Skeletal muscle tissue (tissue), 4 donors: Measurements from ENCODE around the gene MKKS. TPM values are rescaled to one million over a fixed set of nuclear protein-coding genes. Genes with fewer than 3 reads are reported as not detected.

Experiments
- H3K27ac ChIP-seq: one replicate; pipeline ENCODE4 v1.7.0; 2013; ENCODE audit warnings: mild to moderate bottlenecking, low read depth, low read length, inconsistent platforms
- H3K27me3 ChIP-seq, 3 donors: one replicate each; pipeline ENCODE4 v1.7.0; 2013; ENCODE audit warnings: low read length in 3 of 3; ENCODE audit not compliant: control insufficient read depth in 3 of 3, insufficient read depth in 3 of 3
- H3K36me3 ChIP-seq, 3 donors: one replicate each; pipeline ENCODE4 v1.7.0; 2013; ENCODE audit warnings: low read length in 3 of 3; ENCODE audit not compliant: control insufficient read depth in 3 of 3, insufficient read depth in 3 of 3
- H3K4me1 ChIP-seq, 3 donors: one replicate each; pipeline ENCODE4 v1.7.0; 2013; ENCODE audit warnings: low read length in 3 of 3, mild to moderate bottlenecking in 3 of 3; ENCODE audit not compliant: control insufficient read depth in 3 of 3, insufficient read depth in 3 of 3
- H3K4me3 ChIP-seq, 3 donors: one replicate each; pipeline ENCODE4 v1.7.0; 2013; ENCODE audit warnings: low read length in 3 of 3
- H3K9ac ChIP-seq, 3 donors: one replicate each; pipeline ENCODE4 v1.7.0; 2013; ENCODE audit warnings: low read length in 3 of 3, mild to moderate bottlenecking in 3 of 3, moderate library complexity in 2 of 3, low read depth in 1 of 3
- H3K9me3 ChIP-seq, 3 donors: one replicate each; pipeline ENCODE4 v1.7.0; 2013; ENCODE audit warnings: low read length in 3 of 3; ENCODE audit not compliant: control insufficient read depth in 3 of 3
- total RNA-seq: library from RNA; depleted of rRNA; stranded (reverse); fragments of >200 nt; gene quantifications from one replicate; pipeline ENCODE4 v1.2.3, GENCODE V29; 2014
- donor health status: Osteomylitis.

Gene MKKS
- total RNA-seq, 1 donor from 2014 or later: 4.2 TPM

- H3K27ac ChIP-seq: no peak overlapping the region
- no peaks in the 10 kb centered on the region for H3K27me3 ChIP-seq
- no peak overlapping the region for H3K9ac ChIP-seq
- H3K36me3 ChIP-seq: no peaks in the 10 kb centered on the region
- H3K9me3 ChIP-seq: no peaks in the 10 kb centered on the region
- H3K4me1 ChIP-seq: no peaks in the 10 kb centered on the region
- no peak overlapping the region for H3K4me3 ChIP-seq
Observed at GRCh38 chr20:10375191-10375590, 58.8 kb downstream of the MKKS start.

GRCh38 chr20:10374036-10374435, 60.0 kb downstream of the MKKS start:
- Histone ChIP-seq H3K27me3 (no peaks in the 10 kb centered on the region), H3K4me1 (no peaks in the 10 kb centered on the region), H3K36me3 (no peaks in the 10 kb centered on the region), H3K9ac (no peak overlapping the region), H3K4me3 (no peak overlapping the region), H3K27ac (no peak overlapping the region), H3K9me3 (no peaks in the 10 kb centered on the region)

- no peaks in the 10 kb centered on the region for H3K36me3 ChIP-seq
- H3K9me3 ChIP-seq: no peaks in the 10 kb centered on the region
- no peak overlapping the region for H3K9ac ChIP-seq
- no peaks in the 10 kb centered on the region for H3K27me3 ChIP-seq
- H3K4me1 ChIP-seq: no peaks in the 10 kb centered on the region
- H3K27ac ChIP-seq: no peak overlapping the region
- H3K4me3 ChIP-seq: no peak overlapping the region
Observed at GRCh38 chr20:10371467-10371866, 62.6 kb downstream of the MKKS start.

DNA sequence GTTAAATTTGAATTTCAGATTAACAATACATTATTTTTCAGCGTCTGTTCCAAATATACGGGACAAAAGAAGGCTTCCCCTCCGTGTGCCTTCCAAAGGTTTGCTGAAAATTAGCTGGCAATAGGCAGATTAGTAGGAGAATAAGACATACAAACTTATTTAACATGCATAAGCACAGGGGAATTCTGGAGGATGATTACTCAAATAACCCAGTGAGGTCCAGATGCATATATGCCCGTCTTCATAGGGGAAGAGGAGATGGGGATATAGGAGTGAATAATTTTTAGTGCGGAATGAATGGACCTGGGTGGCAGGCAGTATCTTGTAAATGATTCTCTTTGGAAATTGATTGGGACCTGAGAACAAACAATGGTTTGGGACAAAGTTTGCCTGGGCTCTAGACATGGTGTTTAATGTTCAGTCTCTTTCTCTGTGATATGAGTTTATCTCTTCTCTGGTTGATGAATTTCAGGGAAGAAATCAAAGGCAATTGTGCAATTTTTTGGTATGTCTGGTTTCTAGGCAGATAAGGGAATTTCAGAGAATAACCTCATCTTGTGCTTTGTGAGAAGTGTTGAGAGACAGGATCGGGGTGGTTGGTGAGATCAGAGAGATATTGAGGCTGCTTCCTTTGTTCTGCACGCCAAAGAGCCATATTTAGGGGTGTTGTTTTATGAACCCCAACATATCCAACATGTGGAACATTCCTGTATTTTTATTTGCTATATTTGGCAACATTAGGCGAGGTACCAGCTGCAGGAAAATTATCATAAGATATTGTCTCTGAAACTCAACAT, 63.7 kb downstream of the MKKS start:
- no peak overlapping the region for H3K4me3 ChIP-seq
- H3K36me3 ChIP-seq: no peaks in the 10 kb centered on the region
- no peak overlapping the region for H3K9ac ChIP-seq
- H3K9me3 ChIP-seq: no peaks in the 10 kb centered on the region
- no peaks in the 10 kb centered on the region for H3K27me3 ChIP-seq
- H3K27ac ChIP-seq: no peak overlapping the region
- no peaks in the 10 kb centered on the region for H3K4me1 ChIP-seq

GRCh38 chr20:10369723-10370090, 64.3 kb downstream of the MKKS start:
- Histone ChIP-seq H3K4me3 (no peak overlapping the region), H3K27ac (no peak overlapping the region), H3K36me3 (no peaks in the 10 kb centered on the region), H3K9me3 (no peaks in the 10 kb centered on the region), H3K4me1 (no peaks in the 10 kb centered on the region), H3K9ac (no peak overlapping the region), H3K27me3 (no peaks in the 10 kb centered on the region)

DNA sequence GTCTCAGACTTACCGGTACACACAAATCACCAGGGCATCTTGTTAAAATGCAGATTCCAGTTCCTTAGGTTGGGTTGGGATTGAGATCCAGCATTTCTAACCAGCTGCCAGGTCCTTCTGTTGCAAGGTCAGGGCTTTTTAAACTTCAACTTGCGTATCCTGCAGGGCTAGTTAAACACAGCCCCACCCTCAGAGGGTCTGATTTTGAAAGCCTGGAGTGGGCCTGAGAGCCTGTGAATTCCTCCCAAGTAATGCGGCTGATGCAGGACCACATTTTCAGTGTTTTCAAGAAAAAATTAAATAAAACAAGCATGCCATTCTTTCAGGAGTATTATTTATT, 65.3 kb downstream of the MKKS start:
- H3K9me3 ChIP-seq: no peaks in the 10 kb centered on the region
- H3K4me3 ChIP-seq: no peak overlapping the region
- H3K27ac ChIP-seq: no peak overlapping the region
- no peak overlapping the region for H3K9ac ChIP-seq
- no peaks in the 10 kb centered on the region for H3K4me1 ChIP-seq
- H3K36me3 ChIP-seq: no peaks in the 10 kb centered on the region
- no peaks in the 10 kb centered on the region for H3K27me3 ChIP-seq

- no peaks in the 10 kb centered on the region for H3K36me3 ChIP-seq
- H3K27me3 ChIP-seq: no peaks in the 10 kb centered on the region
- H3K9me3 ChIP-seq: no peaks in the 10 kb centered on the region
- H3K4me1 ChIP-seq: no peaks in the 10 kb centered on the region
- H3K4me3 ChIP-seq: no peak overlapping the region
- H3K27ac ChIP-seq: no peak overlapping the region
- no peak overlapping the region for H3K9ac ChIP-seq
Observed at GRCh38 chr20:10367943-10368701, 65.9 kb downstream of the MKKS start.

- H3K4me1 ChIP-seq: no peaks in the 10 kb centered on the region
- no peaks in the 10 kb centered on the region for H3K27me3 ChIP-seq
- no peaks in the 10 kb centered on the region for H3K36me3 ChIP-seq
- H3K9ac ChIP-seq: no peak overlapping the region
- H3K9me3 ChIP-seq: no peaks in the 10 kb centered on the region
- no peak overlapping the region for H3K27ac ChIP-seq
- no peak overlapping the region for H3K4me3 ChIP-seq
Observed at GRCh38 chr20:10367693-10367942, 66.4 kb downstream of the MKKS start.

DNA sequence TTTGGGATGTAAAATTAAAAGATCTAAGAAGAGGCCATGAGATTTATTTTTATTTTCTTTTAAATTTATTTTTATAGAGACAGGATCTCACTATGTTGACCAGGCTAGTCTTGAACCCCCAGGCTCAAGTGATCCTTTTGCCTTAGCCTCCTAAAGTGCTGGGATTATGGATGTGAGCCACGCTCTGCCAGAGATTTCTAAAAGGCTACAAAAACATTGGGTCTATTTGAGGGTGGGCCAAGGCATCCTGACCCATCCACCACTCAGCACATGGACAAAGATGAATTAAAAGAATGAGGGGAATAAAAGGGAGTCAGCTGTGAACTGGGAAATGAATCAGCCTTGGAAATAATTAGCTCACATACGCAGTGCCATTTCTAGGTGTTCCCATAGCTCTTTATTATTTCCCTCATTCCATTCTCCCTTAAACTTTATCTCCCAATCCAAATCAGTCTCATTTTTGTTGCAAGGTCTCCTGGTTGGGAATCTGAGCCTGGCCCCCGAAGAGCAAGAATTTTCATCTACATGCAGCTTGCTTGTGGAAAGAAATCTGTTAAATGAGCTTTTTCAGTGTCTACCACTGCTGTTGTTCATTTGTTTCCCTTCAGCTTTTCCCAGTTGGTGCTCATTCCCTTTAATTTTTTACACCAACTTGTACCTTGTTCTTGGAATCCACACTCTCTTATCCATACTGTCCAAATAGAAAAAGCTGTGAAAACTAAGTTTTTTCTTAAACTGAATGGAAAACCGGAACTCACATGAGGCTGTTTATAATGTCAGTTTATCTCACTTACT, 66.9 kb downstream of the MKKS start:
- Histone ChIP-seq H3K9ac (no peak overlapping the region), H3K4me1 (no peaks in the 10 kb centered on the region)

GRCh38 chr20:10362674-10363073, 71.3 kb downstream of the MKKS start:
- H3K36me3 ChIP-seq: no peaks in the 10 kb centered on the region
- no peaks in the 10 kb centered on the region for H3K4me1 ChIP-seq
- no peak overlapping the region for H3K4me3 ChIP-seq
- no peaks in the 10 kb centered on the region for H3K9me3 ChIP-seq
- no peak overlapping the region for H3K27ac ChIP-seq
- no peaks in the 10 kb centered on the region for H3K27me3 ChIP-seq
- no peak overlapping the region for H3K9ac ChIP-seq

More for the DNA sequence above, 66.9 kb downstream of the MKKS start:
- Histone ChIP-seq H3K4me3 (no peak overlapping the region), H3K9me3 (no peaks in the 10 kb centered on the region), H3K27me3 (no peaks in the 10 kb centered on the region), H3K27ac (no peak overlapping the region), H3K36me3 (no peaks in the 10 kb centered on the region)
